ENCODE measurements around the gene RAB22A.

The RAB22A gene

DNA sequence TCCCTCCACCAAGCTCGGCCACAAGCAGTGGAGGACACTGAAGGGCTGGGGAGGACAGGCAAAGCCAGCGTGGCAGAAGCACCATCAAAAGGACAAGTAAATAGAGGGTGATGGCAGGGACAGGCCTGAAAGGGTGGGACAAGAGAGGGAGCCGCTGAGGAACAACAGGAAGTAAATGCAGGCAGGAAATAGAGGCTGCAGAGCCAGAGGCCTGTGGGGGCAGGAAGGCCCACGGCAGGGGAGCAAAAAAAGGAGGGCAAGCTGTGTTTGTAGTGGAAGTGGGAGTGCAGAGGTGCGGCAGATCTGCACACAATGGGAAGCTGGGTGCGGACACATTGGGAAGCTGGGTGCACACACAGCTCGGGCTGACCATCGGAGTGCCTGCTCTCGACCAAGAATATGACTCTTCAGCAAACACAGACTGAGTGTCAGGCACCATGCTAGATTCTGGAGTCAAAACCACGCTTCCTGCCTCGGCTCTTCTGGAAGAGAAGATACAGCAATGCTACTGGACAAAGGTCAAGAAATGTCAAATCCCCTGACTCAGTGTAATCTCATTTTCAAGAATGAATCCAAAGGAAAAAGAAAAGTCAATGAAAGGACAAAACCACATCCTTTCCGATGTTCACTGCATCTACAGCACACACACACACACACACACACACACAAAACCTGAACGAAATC is 40.4 kb upstream of the RAB22A start:
- DNase-seq (ENCODE audit: insufficient read length, low spot score) (no peak), FAIRE-seq (no peak)
- TF ChIP-seq, protein P1, sequence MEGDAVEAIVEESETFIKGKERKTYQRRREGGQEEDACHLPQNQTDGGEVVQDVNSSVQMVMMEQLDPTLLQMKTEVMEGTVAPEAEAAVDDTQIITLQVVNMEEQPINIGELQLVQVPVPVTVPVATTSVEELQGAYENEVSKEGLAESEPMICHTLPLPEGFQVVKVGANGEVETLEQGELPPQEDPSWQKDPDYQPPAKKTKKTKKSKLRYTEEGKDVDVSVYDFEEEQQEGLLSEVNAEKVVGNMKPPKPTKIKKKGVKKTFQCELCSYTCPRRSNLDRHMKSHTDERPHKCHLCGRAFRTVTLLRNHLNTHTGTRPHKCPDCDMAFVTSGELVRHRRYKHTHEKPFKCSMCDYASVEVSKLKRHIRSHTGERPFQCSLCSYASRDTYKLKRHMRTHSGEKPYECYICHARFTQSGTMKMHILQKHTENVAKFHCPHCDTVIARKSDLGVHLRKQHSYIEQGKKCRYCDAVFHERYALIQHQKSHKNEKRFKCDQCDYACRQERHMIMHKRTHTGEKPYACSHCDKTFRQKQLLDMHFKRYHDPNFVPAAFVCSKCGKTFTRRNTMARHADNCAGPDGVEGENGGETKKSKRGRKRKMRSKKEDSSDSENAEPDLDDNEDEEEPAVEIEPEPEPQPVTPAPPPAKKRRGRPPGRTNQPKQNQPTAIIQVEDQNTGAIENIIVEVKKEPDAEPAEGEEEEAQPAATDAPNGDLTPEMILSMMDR (IDR thresholded peaks at IDR 0.05; ENCODE audit: insufficient read depth, missing control alignments), result no peak

DNA sequence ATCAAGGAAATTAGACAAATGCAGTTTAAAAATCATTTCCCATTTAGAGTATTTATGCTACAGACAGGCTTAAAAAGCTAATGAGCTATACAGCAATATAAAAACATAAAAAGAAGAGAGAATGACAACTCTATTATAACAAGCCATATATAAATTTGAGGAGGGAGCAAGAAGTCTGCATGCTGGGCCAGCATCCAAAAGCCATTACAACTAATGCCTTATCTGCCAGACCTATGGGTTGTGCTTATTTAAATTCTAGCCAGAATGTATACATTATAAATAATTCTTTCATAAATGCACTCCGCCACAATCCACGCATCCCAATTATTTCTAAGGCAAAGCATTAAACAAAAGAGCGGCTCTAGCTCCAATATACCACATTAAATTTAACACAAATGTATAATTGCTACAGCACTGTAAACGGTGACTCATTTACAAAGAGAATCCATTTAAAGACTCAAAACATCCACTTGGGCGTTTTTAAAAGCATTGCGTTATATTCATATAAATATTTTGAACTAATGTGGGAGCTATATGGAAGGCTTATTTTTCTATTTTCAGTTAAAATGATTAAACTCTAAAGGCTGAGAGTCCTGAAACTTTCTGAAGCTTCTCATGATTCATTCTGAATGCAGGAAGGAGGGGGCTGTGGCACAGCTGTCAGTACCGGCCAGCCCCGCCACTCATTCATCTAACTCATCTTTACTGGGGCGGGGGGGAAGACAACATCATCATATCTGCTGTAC is 37.7 kb upstream of the RAB22A start:
- DNase-seq (ENCODE audit: insufficient read length, low spot score), result no peak
- no peak for FAIRE-seq
- TF ChIP-seq, protein P1 (IDR thresholded peaks at IDR 0.05; ENCODE audit: insufficient read depth, missing control alignments), result no peak

DNA sequence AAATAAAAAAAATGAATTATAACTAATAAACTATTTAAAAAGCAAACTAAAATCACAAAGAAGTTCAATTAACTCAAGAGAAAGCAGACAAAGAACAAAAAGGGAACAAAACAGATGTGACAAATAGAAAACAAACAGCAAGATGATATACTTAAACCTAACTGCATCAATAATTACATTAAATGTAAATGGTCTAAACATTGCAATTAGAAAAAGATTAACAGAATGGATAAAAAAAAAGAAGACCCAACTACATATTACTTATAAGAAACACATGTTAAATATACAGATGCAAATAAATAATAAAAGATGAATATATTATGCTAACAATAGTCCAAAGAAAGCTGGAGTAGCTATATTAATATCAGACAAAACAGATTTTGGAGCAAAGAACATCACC is 35.1 kb upstream of the RAB22A start:
- FAIRE-seq, result no peak
- no peak for DNase-seq (ENCODE audit: insufficient read length, low spot score)
- TF ChIP-seq, protein P1 (IDR thresholded peaks at IDR 0.05; ENCODE audit: insufficient read depth, missing control alignments), result no peak

DNA sequence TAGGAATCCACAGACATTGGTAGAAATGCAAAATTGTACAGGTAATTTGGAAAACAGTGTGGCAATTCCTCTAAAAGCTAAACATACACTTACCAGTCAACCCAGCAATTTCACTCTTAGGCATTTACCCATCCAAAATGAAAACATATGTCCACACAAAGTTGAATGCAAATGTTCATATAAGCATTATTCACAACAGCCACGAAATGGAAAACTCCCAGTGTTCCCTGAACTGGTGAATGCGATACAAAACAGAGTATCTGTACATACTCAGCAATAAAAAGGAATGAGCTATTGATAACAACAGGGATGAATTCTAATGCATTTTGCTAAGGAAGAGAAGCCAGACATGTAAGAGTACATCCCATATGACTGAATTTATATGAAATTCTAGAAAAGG is 32.4 kb upstream of the RAB22A start:
- FAIRE-seq, result no peak
- TF ChIP-seq, protein P1 (IDR thresholded peaks at IDR 0.05; ENCODE audit: insufficient read depth, missing control alignments), result no peak
- no peak for DNase-seq (ENCODE audit: insufficient read length, low spot score)

DNA sequence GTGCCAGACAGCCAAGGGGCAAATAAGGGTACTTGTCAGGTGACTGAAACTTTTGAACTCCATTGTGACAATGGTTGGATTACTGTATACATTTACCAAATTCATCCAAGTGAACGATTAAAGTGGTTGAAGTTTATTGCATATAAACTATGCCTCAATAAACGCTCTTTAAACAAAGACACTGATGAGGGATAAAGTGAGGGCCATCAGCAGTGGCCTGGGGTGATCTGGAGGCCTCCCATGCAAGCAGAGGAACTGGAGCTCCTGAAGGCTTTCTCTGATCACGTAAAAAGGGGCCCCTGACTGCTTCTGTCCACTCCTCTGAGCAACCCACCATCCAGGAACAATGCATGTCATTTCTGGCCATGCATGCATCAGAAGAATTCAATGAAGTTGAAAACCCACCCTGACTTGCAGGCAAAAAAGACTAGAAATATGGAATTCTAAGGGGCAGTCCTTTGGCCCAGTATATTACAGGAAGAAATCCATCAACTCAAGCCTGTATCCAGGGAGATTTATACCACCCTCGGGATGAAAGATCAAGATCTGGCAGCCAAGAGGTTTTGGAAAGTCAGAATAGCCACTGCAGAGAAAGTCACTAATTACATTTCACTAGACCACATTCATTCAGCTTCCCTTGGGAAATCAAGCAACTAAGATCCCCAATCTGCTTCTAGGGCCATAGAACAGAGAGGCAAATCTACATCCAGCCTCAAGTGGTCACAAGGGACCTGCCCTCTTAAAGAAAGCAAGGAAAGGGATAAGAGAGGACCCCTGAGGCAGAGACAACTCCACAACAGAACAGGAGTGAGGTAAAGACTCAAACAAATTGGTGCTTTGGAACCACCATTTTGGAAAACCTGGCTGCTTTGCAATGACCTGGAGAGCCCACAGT is 31.7 kb upstream of the RAB22A start:
- FAIRE-seq, result no peak
- TF ChIP-seq, protein P1 (IDR thresholded peaks at IDR 0.05; ENCODE audit: insufficient read depth, missing control alignments), result no peak

DNA sequence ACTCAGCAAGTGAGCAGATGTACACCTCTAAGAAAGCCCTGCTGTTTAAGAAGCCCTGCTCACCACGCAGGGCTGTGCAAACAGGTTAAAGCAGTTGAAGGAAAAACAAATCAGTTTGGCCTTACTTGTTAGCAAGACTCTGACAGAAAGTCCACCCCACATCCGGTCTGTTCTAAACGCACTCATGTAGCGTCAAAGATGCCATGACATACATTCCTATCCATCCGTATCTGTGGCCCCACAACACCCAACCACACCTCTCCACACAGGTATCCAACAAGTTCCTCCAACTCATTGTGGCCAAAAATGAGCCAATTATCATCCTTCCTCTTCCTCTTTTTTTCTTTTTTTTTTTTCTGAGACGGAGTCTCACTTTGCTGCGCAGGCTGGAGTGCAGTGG is 22.8 kb upstream of the RAB22A start:
- TF ChIP-seq, protein P1 (IDR thresholded peaks at IDR 0.05; ENCODE audit: insufficient read depth, missing control alignments), result no peak
- FAIRE-seq, result no peak
- no peak for DNase-seq (ENCODE audit: insufficient read length, low spot score)

More for the DNA sequence above, 31.7 kb upstream of the RAB22A start:
- no peak for DNase-seq (ENCODE audit: insufficient read length, low spot score)
